Activated CD4-positive, alpha-beta T cell treated with anti-CD3 and anti-CD28 coated beads, Interleukin-2, amount 50 U/mL, for 4 hours (primary cell): ENCODE data around the gene ALK.

Experiments
- DNase-seq, 2 experiments: peaks; one replicate each; pipeline ENCODE4 v3.0.0-alpha.2; 2020

The ALK gene

GRCh38 chr2:29606104-29607037 lies 315.0 kb downstream of the ALK start:
- DNase-seq = no peak

- no peak for DNase-seq
These were observed 318.0 kb downstream of the ALK start for GRCh38 chr2:29603341-29603740.

- DNase-seq = no peak
These were observed 319.5 kb downstream of the ALK start for GRCh38 chr2:29601872-29602271.

GRCh38 chr2:29601321-29601720 lies 320.1 kb downstream of the ALK start:
- DNase-seq = no peak

- DNase-seq = no peak
These were observed 321.4 kb downstream of the ALK start for GRCh38 chr2:29599946-29600345.

- no peak for DNase-seq
These were observed 322.4 kb downstream of the ALK start for GRCh38 chr2:29598978-29599377.

- DNase-seq = no peak
These were observed 324.4 kb downstream of the ALK start for GRCh38 chr2:29597035-29597434.

GRCh38 chr2:29596584-29596983 lies 324.8 kb downstream of the ALK start:
- no peak for DNase-seq

- DNase-seq = no peak
These were observed 329.8 kb downstream of the ALK start for GRCh38 chr2:29591600-29591999.

GRCh38 chr2:29590211-29590610 lies 331.2 kb downstream of the ALK start:
- DNase-seq = no peak

- no peak for DNase-seq
These were observed 331.8 kb downstream of the ALK start for GRCh38 chr2:29589440-29590103.

- DNase-seq = no peak
These were observed 333.8 kb downstream of the ALK start for GRCh38 chr2:29587402-29588190.

GRCh38 chr2:29586919-29587318 lies 334.5 kb downstream of the ALK start:
- DNase-seq = no peak

GRCh38 chr2:29583548-29584156 lies 337.7 kb downstream of the ALK start:
- DNase-seq = no peak

- DNase-seq = no peak
These were observed 338.3 kb downstream of the ALK start for GRCh38 chr2:29583104-29583503.

- DNase-seq = no peak
These were observed 339.3 kb downstream of the ALK start for GRCh38 chr2:29582062-29582461.

- DNase-seq = no peak
These were observed 341.2 kb downstream of the ALK start for GRCh38 chr2:29580223-29580622.

- DNase-seq = no peak
These were observed 341.8 kb downstream of the ALK start for GRCh38 chr2:29579495-29580169.

- no peak for DNase-seq
These were observed 343.2 kb downstream of the ALK start for GRCh38 chr2:29578084-29578598.

GRCh38 chr2:29576231-29576630 lies 345.2 kb downstream of the ALK start:
- DNase-seq = no peak

- no peak for DNase-seq
These were observed 346.0 kb downstream of the ALK start for GRCh38 chr2:29575370-29575890.

- no peak for DNase-seq
These were observed 347.8 kb downstream of the ALK start for GRCh38 chr2:29573612-29574011.
